ENCODE measurements around the gene MGP.

The MGP gene

GRCh38 chr12:14902465-14902864, 16.8 kb upstream of the MGP start:
- Histone ChIP-seq H3K4me3 (ENCODE audit: low read length) (no peak overlapping the region), H3K79me2 (ENCODE audit: low read length) (no peaks in the 10 kb centered on the region), H3K4me2 (ENCODE audit: low read depth, low read length) (peak overlapping the region; percentile 31), H3K9ac (ENCODE audit: low read length) (no peak overlapping the region), H2AFZ (ENCODE audit: low read length) (no peak overlapping the region), H3K4me1 (ENCODE audit: low read length) (0 out of 2 replicates have a peak, but pooled peaks cover 9% of the 10 kb centered on the region), H3K27me3 (replicated peaks; ENCODE audit: insufficient read depth, low read length) (no peaks in the 10 kb centered on the region), H3K9me3 (replicated peaks; ENCODE audit: insufficient read depth, low read length) (no peaks in the 10 kb centered on the region), H3K9me2 (replicated peaks; ENCODE audit: insufficient read depth, low read length) (no peaks in the 10 kb centered on the region), H3K36me3 (replicated peaks; ENCODE audit: insufficient read depth, low read length) (no peaks in the 10 kb centered on the region), H4K20me1 (ENCODE audit: insufficient read depth, low read length) (no peaks in the 10 kb centered on the region), H3K27ac (ENCODE audit: low read length) (no peak overlapping the region), H3F3A (ENCODE audit: insufficient read depth, low read length) (no peaks in the 10 kb centered on the region)
- TF ChIP-seq EZH2phosphoT487 (IDR thresholded peaks at IDR 0.05; ENCODE audit: low read length) (no peak), EZH2 (optimal IDR thresholded peaks at IDR 0.05; ENCODE audit: low read depth, low read length) (no peak), CTCF (IDR thresholded peaks at IDR 0.05; ENCODE audit: low read length) (no peak)
- DNase-seq: no peak

- Histone ChIP-seq H3K27ac (ENCODE audit: low read length) (no peak overlapping the region), H3F3A (ENCODE audit: insufficient read depth, low read length) (no peaks in the 10 kb centered on the region), H4K20me1 (ENCODE audit: insufficient read depth, low read length) (no peaks in the 10 kb centered on the region), H3K9ac (ENCODE audit: low read length) (no peak overlapping the region), H3K79me2 (ENCODE audit: low read length) (no peaks in the 10 kb centered on the region), H2AFZ (ENCODE audit: low read length) (no peak overlapping the region), H3K9me3 (replicated peaks; ENCODE audit: insufficient read depth, low read length) (no peaks in the 10 kb centered on the region), H3K4me1 (ENCODE audit: low read length) (0 out of 2 replicates have a peak, but pooled peaks cover 9% of the 10 kb centered on the region), H3K4me3 (ENCODE audit: low read length) (no peak overlapping the region), H3K9me2 (replicated peaks; ENCODE audit: insufficient read depth, low read length) (no peaks in the 10 kb centered on the region), H3K27me3 (replicated peaks; ENCODE audit: insufficient read depth, low read length) (no peaks in the 10 kb centered on the region), H3K4me2 (ENCODE audit: low read depth, low read length) (no peak overlapping the region), H3K36me3 (replicated peaks; ENCODE audit: insufficient read depth, low read length) (no peaks in the 10 kb centered on the region)
- TF ChIP-seq EZH2 (optimal IDR thresholded peaks at IDR 0.05; ENCODE audit: low read depth, low read length): no peak
- TF ChIP-seq EZH2phosphoT487 (IDR thresholded peaks at IDR 0.05; ENCODE audit: low read length): no peak
- TF ChIP-seq CTCF (IDR thresholded peaks at IDR 0.05; ENCODE audit: low read length): no peak
- no peak for DNase-seq
Observed at GRCh38 chr12:14901228-14901562, 15.5 kb upstream of the MGP start.

- Histone ChIP-seq H2AFZ (ENCODE audit: low read length) (no peak overlapping the region), H3K4me3 (ENCODE audit: low read length) (no peak overlapping the region), H3K36me3 (replicated peaks; ENCODE audit: insufficient read depth, low read length) (no peaks in the 10 kb centered on the region), H3K4me1 (ENCODE audit: low read length) (0 out of 2 replicates have a peak, but pooled peaks cover 9% of the 10 kb centered on the region), H3K9ac (ENCODE audit: low read length) (no peak overlapping the region), H3F3A (ENCODE audit: insufficient read depth, low read length) (no peaks in the 10 kb centered on the region), H3K27me3 (replicated peaks; ENCODE audit: insufficient read depth, low read length) (no peaks in the 10 kb centered on the region), H4K20me1 (ENCODE audit: insufficient read depth, low read length) (no peaks in the 10 kb centered on the region), H3K9me2 (replicated peaks; ENCODE audit: insufficient read depth, low read length) (no peaks in the 10 kb centered on the region), H3K27ac (ENCODE audit: low read length) (no peak overlapping the region), H3K79me2 (ENCODE audit: low read length) (no peaks in the 10 kb centered on the region), H3K9me3 (replicated peaks; ENCODE audit: insufficient read depth, low read length) (no peaks in the 10 kb centered on the region), H3K4me2 (ENCODE audit: low read depth, low read length) (no peak overlapping the region)
- no peak for DNase-seq
- no peak for TF ChIP-seq EZH2 (optimal IDR thresholded peaks at IDR 0.05; ENCODE audit: low read depth, low read length)
- no peak for TF ChIP-seq CTCF (IDR thresholded peaks at IDR 0.05; ENCODE audit: low read length)
- no peak for TF ChIP-seq EZH2phosphoT487 (IDR thresholded peaks at IDR 0.05; ENCODE audit: low read length)
Observed at GRCh38 chr12:14900521-14901227, 15.0 kb upstream of the MGP start.
